Heart left ventricle (tissue), 16 donors: ENCODE data around the gene FAM114A1. TPM values are rescaled to one million over a fixed set of nuclear protein-coding genes. Genes with fewer than 3 reads are reported as not detected.

Experiments
- ATAC-seq, 4 donors: fragments of 200-7000 bp; cut with Tn5 transposase; one replicate each; pipeline ENCODE4 v1.9.1; 2020 to 2022; ENCODE audit warnings: moderate library complexity in 4 of 4, mild to moderate bottlenecking in 3 of 4, moderate number of reproducible peaks in 1 of 4
- DNase-seq, 5 donors: peaks; one replicate each; pipeline ENCODE4 v3.0.0-alpha.2; 2020
- H3K27ac ChIP-seq, 12 donors: fragments of 200-600 bp; sonication (generic) in 4 of 12; one replicate each; pipeline versions ENCODE4 v1.5.0 to v1.8.0; 2016 to 2022; ENCODE audit warnings: mild to moderate bottlenecking in 2 of 12
- H3K27me3 ChIP-seq, 9 donors: fragments of 200-600 bp; sonication (generic) in 2 of 9; one replicate each; pipeline versions ENCODE4 v1.5.1 to v1.8.0; 2016 to 2022; ENCODE audit warnings: mild to moderate bottlenecking in 3 of 9
- H3K36me3 ChIP-seq, 9 donors: fragments of 200-600 bp; sonication (generic) in 2 of 9; one replicate each; pipeline versions ENCODE4 v1.5.0 to v1.8.0; 2018 to 2022; ENCODE audit warnings: mild to moderate bottlenecking in 2 of 9
- H3K4me1 ChIP-seq, 12 donors: fragments of 200-600 bp; sonication (generic) in 4 of 12; one replicate each; pipeline versions ENCODE4 v1.5.0 to v1.8.0; 2016 to 2022; ENCODE audit warnings: mild to moderate bottlenecking in 3 of 12
- H3K4me3 ChIP-seq, 12 donors: fragments of 200-600 bp; sonication (generic) in 4 of 12; one replicate each; pipeline versions ENCODE4 v1.5.0 to v1.8.0; 2017 to 2022; ENCODE audit warnings: mild to moderate bottlenecking in 9 of 12, moderate library complexity in 4 of 12
- H3K9me3 ChIP-seq, 12 donors: fragments of 200-600 bp; sonication (generic) in 4 of 12; one replicate each; pipeline versions ENCODE4 v1.5.0 to v1.8.0; 2016 to 2022; ENCODE audit warnings: mild to moderate bottlenecking in 1 of 12
- POLR2A ChIP-seq, 2 donors: fragments of 450-650 bp; IDR thresholded peaks; one replicate each; pipeline ENCODE4 v1.6.1; 2017; ENCODE audit warnings: antibody characterized with exemption in 2 of 2, mild to moderate bottlenecking in 2 of 2, moderate library complexity in 2 of 2
- WGBS, 4 donors: extraction: QIAGEN DNeasy Blood & Tissue Kit in 2 of 4; methylation state at CpG; one replicate each; pipeline versions ENCODE4 v1.1.5 to v1.1.7; 2013 to 2018; 5-methylcytosine and 5-hydroxymethylcytosine counted together
- intact Hi-C, 10 donors: fragments of 100-400 bp; cut with DNase I; formaldehyde crosslinking; loops; one replicate each; pipeline versions ENCODE4 v1.11.1 to v1.14.2; 2022
- polyA plus RNA-seq, 2 donors: library from polyadenylated mRNA; stranded (reverse); fragments of 200-250 nt; gene quantifications; one replicate each; pipeline ENCODE4 v1.2.3, GENCODE V29; 2013
- total RNA-seq, 9 donors: library from RNA; depleted of rRNA in 2 of 9; stranded (reverse); fragments of >200 nt in 2 of 9; fragmentation: NEBNext Ultra II Directional in 3 of 9; extraction: Animal tissue kit (Norgen Biotek cat#: 25700) in 3 of 9; gene quantifications; one replicate each; pipeline versions ENCODE4 v1.1.0 to v1.2.4, GENCODE V29; 2016 to 2023
- TF ChIP-seq, protein P1 (sequence below), 12 donors: fragments of 200-600 bp; sonication (generic) in 4 of 12; IDR thresholded peaks; one replicate each; pipeline versions ENCODE4 v1.5.0 to v1.8.0; 2018 to 2022; ENCODE audit warnings: antibody characterized with exemption in 12 of 12, mild to moderate bottlenecking in 5 of 12
- donor health status: ischemic (EF 13 %, LVEDD 7.1; RV severe dilation, severe dysfunction).
- donor health status: healthy with polysubstance abuse.
- donor health status: DM: no; HTN: yes; CAD: no.
- donor health status: DM: no; HTN: no; CAD: no.
- donor health status: ischemic (EF 25% LVEDD 6.9; RV normal size, moderate dysfunction).
- donor health status: ischemic (EF 25% LVEDD 5.7; RV mildly dilated, moderate dysfunction).
- donor health status: healthy.
- donor health status: DM: yes; HTN: yes; CAD: no.
- donor health status: ischemic (EF 35%, LVEDD 5.7; RV mildly dilated, moderate dysfunction).
- donor health status: nonischemic (EF 11% LVEDD 7.7; RV severe dilation, severe dysfunction).
- donor health status: DM: yes; HTN: yes; CAD: no.
- donor health status: PGD.
- donor health status: ischemic (EF 29% LVEDD 5.4; RV normal size, mild dysfunction).
- donor health status: nonischemic (EF 23%, LVEDD 6.1; RV moderate dilation, normal function).

FAM114A1 gene
- total and polyA plus RNA-seq, 11 donors: 6.0 to 41.5 (median 23.2) TPM

DNA sequence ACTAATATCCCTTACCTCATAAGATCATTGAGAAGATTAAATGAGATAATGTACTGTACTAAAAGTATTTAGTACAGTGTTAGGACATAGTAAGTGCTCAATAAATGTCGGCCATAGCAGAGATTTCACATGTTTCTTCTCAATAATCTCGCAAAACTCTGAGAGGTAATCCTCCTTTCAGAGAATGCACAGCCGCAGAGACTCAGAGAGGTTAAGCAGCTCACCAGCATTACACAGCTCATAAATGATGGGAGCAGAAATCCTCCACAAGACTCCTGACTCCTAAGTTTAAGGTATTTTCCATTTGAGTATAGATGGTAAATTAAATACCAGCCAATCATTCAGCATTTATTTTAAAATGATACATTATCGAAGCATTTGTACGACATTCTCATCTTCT is 34.6 kb downstream of the FAM114A1 start:
- peaks cover 0 to 65% (median 34%) of the 10 kb centered on the region in 9 donors for H3K36me3 ChIP-seq
- 89 to 94% (median 92%) methylated on average over 5 of the region's 5 CpGs for WGBS, 4 donors
- TF ChIP-seq POLR2A (IDR thresholded peaks at IDR 0.05): no peak
- TF ChIP-seq, protein P1, sequence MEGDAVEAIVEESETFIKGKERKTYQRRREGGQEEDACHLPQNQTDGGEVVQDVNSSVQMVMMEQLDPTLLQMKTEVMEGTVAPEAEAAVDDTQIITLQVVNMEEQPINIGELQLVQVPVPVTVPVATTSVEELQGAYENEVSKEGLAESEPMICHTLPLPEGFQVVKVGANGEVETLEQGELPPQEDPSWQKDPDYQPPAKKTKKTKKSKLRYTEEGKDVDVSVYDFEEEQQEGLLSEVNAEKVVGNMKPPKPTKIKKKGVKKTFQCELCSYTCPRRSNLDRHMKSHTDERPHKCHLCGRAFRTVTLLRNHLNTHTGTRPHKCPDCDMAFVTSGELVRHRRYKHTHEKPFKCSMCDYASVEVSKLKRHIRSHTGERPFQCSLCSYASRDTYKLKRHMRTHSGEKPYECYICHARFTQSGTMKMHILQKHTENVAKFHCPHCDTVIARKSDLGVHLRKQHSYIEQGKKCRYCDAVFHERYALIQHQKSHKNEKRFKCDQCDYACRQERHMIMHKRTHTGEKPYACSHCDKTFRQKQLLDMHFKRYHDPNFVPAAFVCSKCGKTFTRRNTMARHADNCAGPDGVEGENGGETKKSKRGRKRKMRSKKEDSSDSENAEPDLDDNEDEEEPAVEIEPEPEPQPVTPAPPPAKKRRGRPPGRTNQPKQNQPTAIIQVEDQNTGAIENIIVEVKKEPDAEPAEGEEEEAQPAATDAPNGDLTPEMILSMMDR (IDR thresholded peaks at IDR 0.05): no peak
- no peak overlapping the region for H3K4me3 ChIP-seq
- intact Hi-C loops: loop anchor here in 7 of 10 donors (2.0 to 10.0 kb wide), 6 partner anchors 230 to 545 kb away; partner anchors contain the start of gene WDR19 (in 1 of the 7)
- no peak for DNase-seq
- peaks cover 0 to 20% (median 1%) of the 10 kb centered on the region in 12 donors for H3K4me1 ChIP-seq
- H3K27ac ChIP-seq: no peak overlapping the region
- H3K27me3 ChIP-seq: no peaks in the 10 kb centered on the region
- ATAC-seq: no peak
- H3K9me3 ChIP-seq: peaks cover 0 to 6% (median 0%) of the 10 kb centered on the region in 12 donors

- intact Hi-C loops: loop anchor here in 8 of 10 donors (1.0 to 10.0 kb wide), 7 partner anchors 230 to 545 kb away; partner anchors contain the start of gene WDR19 (in 1 of the 8)
- peaks cover 0 to 65% (median 35%) of the 10 kb centered on the region in 9 donors for H3K36me3 ChIP-seq
- peaks cover 0 to 20% (median 1%) of the 10 kb centered on the region in 12 donors for H3K4me1 ChIP-seq
- H3K27me3 ChIP-seq: no peaks in the 10 kb centered on the region
- TF ChIP-seq, protein P1 (IDR thresholded peaks at IDR 0.05): peak in 11 of 12 donors; percentile 11 to 56 (median 38)
- TF ChIP-seq POLR2A (IDR thresholded peaks at IDR 0.05): no peak
- H3K27ac ChIP-seq: no peak overlapping the region
- peaks cover 0 to 6% (median 0%) of the 10 kb centered on the region in 12 donors for H3K9me3 ChIP-seq
- peak in 2 of 4 donors; percentile 65 to 69 for ATAC-seq
- no peak for DNase-seq
- H3K4me3 ChIP-seq: no peak overlapping the region
Measured at GRCh38 chr4:38902695-38903094, 35.1 kb downstream of the FAM114A1 start.

DNA sequence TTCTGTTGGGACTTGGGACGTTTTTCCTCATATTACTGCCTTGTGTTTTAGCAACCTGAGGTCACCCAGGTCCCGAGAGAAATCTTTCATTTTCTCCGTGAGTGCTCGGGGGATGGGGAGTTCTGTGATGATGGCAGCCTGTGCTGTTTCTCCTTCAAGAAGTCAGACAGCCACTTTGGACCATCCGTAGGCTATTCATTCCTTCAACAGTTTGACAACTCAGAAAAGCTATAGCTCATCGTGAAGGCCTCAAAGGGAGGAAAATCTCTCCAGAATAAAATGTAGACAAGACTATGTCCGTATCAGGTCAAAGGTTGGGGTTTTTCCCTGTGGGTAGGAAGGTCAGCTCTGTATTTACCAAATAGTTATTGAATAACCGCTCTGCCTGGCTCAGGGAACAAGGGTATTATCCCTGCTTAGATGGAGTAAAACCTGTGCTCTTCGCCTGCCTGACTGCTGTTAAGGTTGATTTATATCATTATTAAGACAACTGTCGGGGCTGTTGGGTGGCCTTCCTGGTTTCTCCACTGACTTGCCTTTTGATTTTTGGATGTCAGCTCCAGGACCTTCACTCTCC is 36.6 kb downstream of the FAM114A1 start:
- WGBS, 4 donors: 82 to 85% (median 83%) methylated on average over 10 of the region's 10 CpGs
- no peak for ATAC-seq
- DNase-seq: no peak
- Histone ChIP-seq H3K9me3 (no peaks in the 10 kb centered on the region), H3K4me1 (peaks cover 0 to 20% (median 1%) of the 10 kb centered on the region in 12 donors), H3K27ac (no peak overlapping the region), H3K27me3 (no peaks in the 10 kb centered on the region), H3K4me3 (no peak overlapping the region), H3K36me3 (peaks cover 0 to 70% (median 45%) of the 10 kb centered on the region in 9 donors)
- TF ChIP-seq, protein P1 (IDR thresholded peaks at IDR 0.05): no peak
- TF ChIP-seq POLR2A (IDR thresholded peaks at IDR 0.05): no peak
- intact Hi-C loops: loop anchor here in 7 of 10 donors (2.0 to 10.0 kb wide), 5 partner anchors 228 to 543 kb away; no protein-coding TSS in a partner anchor

GRCh38 chr4:38904682-38905081 is 37.1 kb downstream of the FAM114A1 start:
- 95 to 99% (median 98%) methylated on average over 3 of the region's 3 CpGs for WGBS, 4 donors
- intact Hi-C loops: loop anchor here in 7 of 10 donors (2.0 to 10.0 kb wide), 5 partner anchors 228 to 543 kb away; no protein-coding TSS in a partner anchor
- Histone ChIP-seq H3K27ac (no peak overlapping the region), H3K9me3 (no peaks in the 10 kb centered on the region), H3K4me3 (no peak overlapping the region), H3K36me3 (peaks cover 0 to 73% (median 49%) of the 10 kb centered on the region in 9 donors), H3K27me3 (no peaks in the 10 kb centered on the region), H3K4me1 (peaks cover 0 to 20% (median 1%) of the 10 kb centered on the region in 12 donors)
- no peak for DNase-seq
- TF ChIP-seq, protein P1 (IDR thresholded peaks at IDR 0.05): no peak
- TF ChIP-seq POLR2A (IDR thresholded peaks at IDR 0.05): no peak
- ATAC-seq: no peak
